VCaP (cell line): Measurements from ENCODE around the gene CAMSAP3.

ENCODE experiments used
- H3K27ac ChIP-seq: fragments of 450-650 bp; 2 replicates; pipeline ENCODE4 v1.5.1; 2017
- CTCF ChIP-seq: fragments of 450-650 bp; conservative IDR thresholded peaks from 2 replicates; pipeline ENCODE4 v1.5.1; 2017; ENCODE audit warnings: mild to moderate bottlenecking, moderate library complexity

CAMSAP3 gene

DNA sequence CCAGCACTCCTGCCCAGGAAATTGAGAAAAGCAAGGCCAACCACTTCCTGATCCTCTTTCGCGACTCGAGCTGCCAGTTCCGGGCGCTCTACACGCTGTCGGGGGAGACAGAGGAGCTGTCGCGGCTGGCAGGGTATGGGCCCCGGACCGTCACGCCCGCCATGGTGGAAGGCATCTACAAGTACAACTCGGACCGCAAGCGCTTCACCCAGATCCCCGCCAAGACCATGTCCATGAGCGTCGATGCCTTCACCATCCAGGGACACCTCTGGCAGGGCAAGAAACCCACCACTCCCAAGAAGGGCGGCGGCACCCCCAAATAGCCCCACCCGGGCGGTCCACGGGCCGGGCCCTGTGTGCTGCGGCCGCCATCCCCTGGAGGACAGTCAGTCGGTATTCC lies 22.1 kb downstream of the CAMSAP3 start:
- H3K27ac ChIP-seq: peak overlapping the region; percentile 99
- no peak for TF ChIP-seq CTCF

DNA sequence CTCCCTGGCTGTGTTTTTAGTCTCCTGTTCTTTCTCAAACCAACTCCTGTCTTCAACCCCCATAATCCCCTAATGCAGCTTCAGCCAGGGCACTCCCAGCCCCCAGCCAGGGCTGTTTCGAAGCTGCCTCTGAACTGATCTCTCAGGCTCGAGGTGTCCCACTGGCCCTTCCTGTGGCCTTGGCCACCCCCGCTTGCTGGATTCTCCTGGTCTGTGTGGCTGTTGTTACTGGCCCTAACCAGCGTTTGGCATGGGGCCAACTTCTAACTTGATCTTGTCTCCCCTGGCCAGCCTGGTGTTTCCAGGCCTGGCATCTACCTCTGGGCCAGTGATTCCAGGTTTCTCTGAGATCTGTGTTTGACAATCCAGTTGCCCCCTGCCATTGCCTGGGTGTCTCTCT lies 22.7 kb downstream of the CAMSAP3 start:
- no peak for TF ChIP-seq CTCF
- H3K27ac ChIP-seq: peak overlapping the region; percentile 99

DNA sequence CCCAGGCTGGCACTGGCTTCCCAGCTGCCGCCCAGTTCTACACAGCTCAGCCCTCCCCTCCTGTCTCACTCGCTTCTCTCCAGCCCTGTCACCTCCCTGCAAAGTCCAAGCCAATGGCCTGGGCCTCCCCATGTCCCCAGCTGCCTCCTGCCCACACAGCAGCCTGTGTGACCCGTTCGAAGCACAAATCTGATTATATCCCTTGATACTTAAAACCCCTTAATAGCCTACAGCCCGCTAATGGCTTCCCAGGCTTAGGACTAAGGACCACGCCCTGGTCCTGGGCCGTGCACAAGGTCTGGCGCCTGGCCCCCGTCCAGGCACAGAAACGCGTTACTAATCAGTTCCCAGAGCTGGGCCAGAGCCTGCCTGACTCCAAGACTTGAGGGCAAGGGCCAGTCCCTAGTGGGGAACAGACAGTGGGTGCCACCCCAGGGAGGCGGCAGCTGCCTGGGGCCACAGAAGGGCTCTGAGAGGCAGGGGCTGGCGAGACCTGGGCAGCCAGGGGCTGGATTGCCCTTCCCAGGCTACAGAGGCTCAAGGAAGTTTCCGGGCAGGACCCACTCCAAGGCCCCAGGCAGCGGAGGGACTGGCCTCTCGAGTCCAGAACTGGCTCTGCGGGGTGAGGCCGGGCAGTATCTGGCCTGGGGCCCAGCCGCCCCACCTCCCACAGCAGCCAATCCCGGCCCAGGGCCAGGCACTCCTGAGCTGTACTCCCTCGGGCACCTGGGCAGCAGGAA lies 23.3 kb downstream of the CAMSAP3 start:
- no peak for TF ChIP-seq CTCF
- peak overlapping the region; percentile 99 for H3K27ac ChIP-seq

GRCh38 chr19:7619671-7620441 lies 24.2 kb downstream of the CAMSAP3 start:
- peak overlapping the region; percentile 99 for H3K27ac ChIP-seq
- no peak for TF ChIP-seq CTCF

DNA sequence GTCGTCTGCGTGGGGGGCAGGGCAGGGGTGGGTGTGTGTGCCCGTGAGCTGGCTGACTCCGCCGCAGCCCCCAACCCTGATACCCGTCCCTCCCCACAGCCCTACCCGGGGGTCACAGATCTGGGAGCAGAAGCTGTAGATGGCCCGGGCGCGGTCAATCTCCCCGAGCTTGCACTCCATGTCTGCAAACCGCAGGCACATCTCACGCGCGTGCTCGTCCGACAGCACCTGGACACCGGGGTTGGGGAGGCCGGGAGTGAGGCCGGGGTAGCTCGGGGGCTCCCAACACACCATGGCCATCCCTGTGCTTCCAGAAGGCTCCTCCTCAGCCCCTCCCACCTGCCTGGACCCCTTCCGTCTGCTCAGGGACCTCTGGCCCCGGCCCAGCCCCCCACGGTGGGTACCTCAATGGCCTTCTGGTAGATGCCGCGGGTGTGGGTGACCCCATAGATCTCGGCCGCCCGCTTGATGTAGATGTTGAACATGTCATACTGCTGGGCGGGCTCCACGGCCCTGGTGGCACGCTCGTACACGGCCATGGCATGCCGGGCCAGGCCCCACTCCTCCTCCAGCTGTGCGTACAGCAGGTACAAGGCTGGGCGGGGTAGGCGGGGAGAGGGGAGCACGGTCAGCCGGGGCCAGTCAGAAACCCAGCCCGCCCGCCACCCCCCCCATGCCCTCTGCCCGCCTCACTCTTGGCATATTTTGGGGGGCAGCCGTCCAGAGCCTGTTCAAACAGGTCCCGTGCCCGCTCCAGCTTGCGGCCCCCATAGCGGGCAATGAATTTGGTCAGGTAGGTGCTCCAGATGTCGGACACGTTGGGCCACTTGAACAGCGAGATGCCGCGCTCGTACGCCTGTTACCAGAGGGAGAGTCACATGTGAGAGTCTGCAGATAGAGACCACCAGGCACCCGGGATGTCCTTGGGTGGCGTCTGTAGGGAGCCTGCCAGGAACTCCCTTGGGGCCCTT lies 25.1 kb downstream of the CAMSAP3 start:
- no peak for TF ChIP-seq CTCF
- peak overlapping the region; percentile 99 for H3K27ac ChIP-seq

DNA sequence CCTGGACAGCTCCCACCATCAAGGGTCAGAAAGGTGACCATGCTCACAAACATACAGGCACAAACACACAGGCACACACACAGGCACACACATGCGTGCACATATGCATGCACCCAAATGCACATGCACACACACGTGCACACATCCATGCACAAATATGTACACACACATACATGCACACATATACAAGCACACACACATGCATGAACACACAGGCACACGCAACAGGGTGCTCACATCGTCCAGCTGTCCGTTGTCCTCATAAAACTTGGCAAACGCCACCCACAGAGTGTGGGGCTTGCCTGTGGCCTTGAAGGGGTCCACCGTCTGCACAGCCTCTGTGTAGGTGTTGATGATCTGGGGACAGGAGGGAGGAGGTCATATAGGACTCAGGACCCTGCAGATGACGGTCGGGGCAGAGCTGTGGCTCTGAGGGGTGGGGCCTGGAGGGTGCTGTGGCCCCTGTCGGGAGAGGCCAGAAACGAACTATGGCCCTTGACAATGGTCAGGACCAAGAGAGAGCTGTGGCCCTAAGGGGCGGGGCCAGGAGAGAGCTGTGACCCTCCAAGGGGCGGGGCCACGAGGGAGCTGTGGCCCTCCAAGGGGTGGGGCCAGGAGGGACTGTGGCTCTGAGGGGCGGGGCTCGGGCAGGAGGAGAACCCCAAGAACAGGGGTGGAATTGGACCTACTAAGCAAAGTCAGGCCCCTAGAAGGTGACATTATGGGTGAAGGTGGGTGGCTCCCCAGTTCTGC lies 27.4 kb downstream of the CAMSAP3 start:
- H3K27ac ChIP-seq: 0 out of 2 replicates have a peak overlapping the region, but pooled peaks have one; percentile 99
- TF ChIP-seq CTCF: no peak
